Activated CD8-positive, alpha-beta memory T cell treated with anti-CD3 and anti-CD28 coated beads for 36 hours (primary cell): ENCODE measurements around the gene SKIL. TPM values are rescaled to one million over a fixed set of nuclear protein-coding genes. Genes with fewer than 3 reads are reported as not detected.

Experiments
- CTCF ChIA-PET: fragments of 350-600 bp; sonication (Branson Sonifier 250); formaldehyde crosslinking; loops from one replicate; lab custom pipeline; 2021; ENCODE audit warnings: antibody characterized with exemption; lab: Charles Lee
- POLR2A ChIA-PET: fragments of 350-600 bp; sonication (Branson Sonifier 250); formaldehyde crosslinking; loops from one replicate; lab custom pipeline; 2021; ENCODE audit warnings: antibody characterized with exemption; lab: Charles Lee
- total RNA-seq, 2 experiments: library from RNA; stranded (reverse); gene quantifications; one replicate each; pipeline ENCODE4 v1.2.3, GENCODE V29; 2021

The SKIL gene
- total RNA-seq, 2 experiments from 2014 or later: 21.0 to 22.3 TPM

DNA sequence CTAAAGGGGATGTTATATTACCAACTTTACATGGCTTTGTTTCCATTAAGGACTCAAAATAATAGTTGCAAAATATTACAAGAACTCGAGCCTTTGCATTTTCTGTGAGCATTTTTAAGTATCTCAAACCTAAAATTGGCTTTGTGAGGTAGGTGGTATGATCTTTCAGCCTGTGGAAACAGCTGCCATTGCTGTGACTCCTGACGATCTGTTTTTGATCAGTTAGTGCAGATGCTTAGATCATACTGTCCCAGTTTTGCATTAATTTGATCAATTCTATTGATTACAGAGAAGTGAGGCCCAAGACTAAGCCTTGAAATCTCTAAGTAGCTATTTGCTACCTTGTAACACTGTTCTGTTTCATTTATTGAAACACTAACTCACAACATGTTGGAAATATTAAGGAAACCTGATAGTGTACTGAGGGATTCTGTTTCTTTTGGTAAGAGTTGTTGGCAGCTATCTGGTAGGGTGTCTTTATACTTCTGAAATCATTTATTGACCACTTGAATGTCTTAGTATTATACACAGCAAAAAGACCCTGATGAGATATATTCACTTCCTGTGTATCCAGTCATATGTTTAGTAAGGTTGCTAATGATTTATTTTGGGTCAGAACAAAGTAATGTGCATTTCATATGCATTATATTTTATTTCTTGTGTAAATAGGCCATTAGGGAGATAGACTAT is 14.8 kb downstream of the SKIL start:
- ChIA-PET CTCF (interaction anchor here (1.1 kb wide), 1 partner anchor 15 kb away, joined by 3 read pairs; the partner anchor contains the start of gene SKIL), POLR2A (no interaction called here)

DNA sequence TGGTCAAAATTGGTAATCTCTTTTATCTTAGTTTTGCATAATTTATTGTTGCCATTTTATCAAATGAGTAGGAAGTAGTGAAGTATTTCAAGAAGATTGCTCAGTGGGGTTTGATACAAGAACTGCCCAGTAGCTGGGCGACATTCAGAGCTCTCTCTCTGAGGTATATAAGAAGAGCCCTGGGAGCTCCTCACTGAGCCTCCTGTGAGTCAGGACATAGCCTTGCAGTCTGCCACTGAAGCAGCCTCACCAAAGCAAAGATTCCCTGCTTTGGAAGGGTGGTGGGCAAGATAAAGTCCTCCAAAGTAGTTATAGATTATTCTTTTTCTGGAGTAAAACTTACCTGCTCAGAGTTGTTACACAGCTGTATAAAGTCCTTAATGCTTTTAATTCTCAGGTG is 26.1 kb downstream of the SKIL start:
- CTCF ChIA-PET: interaction anchor here (1.5 kb wide), 1 partner anchor 429 kb away, joined by 3 read pairs; no protein-coding TSS in a partner anchor
- POLR2A ChIA-PET: no interaction called here

DNA sequence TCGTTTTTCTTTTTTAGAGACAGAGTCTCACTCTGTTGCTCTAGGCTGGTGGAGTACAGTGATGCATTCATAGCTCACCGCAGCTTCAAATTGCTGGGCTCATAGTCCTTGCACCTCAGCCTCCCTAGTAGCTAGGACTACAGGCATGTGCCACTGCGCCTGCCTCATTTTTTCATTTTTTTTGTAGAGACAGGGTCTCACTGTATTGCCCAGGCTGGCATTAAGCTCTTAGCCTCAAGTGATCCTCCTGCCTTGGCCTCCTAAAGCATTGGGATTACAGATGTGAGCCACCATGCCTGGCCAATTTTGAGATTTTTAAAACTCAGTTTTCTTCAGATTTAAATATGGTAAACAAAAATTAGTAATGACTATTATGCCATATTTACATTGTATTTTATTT is 29.0 kb downstream of the SKIL start:
- CTCF ChIA-PET: no interaction called here

DNA sequence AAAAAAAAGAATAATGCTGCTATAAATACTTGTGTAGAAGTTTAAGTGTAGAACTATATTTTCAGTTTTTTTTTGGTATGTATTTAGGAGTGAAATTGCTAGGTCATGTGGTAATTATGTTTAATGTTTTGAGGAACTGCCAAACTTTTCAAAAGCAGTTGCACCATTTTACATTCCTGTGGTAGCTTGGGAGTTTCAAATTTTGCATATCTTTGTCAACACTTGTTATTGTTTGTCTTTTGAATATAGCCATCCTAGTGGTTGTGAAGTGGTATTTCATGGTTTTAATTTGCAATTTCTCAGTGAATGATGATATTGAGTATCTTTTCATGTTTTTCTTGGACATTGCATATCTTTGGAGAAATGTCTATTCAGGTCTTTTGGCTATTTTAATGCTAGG is 30.4 kb downstream of the SKIL start:
- ChIA-PET CTCF (interaction anchor here (0.7 to 0.8 kb wide), 2 partner anchors 11 to 474 kb away, joined by 3 read pairs; no protein-coding TSS in a partner anchor), POLR2A (no interaction called here)

More for the DNA sequence above, 29.0 kb downstream of the SKIL start:
- POLR2A ChIA-PET: no interaction called here

DNA sequence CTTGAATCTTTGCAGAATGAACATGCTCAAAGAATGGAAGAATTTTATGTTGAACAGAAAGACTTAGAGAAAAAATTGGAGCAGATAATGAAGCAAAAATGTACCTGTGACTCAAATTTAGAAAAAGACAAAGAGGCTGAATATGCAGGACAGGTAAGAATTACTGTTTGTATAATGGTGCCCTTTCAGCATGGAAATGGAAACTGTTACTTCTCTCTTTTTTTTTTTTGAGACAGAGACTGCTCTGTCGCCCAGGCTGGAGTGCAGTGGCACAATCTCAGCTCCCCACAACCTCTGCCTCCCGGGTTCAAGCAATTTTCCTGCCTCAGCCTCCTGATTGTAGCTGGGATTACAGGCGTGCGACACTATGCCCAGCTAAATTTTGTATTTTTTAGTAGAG is 33.6 kb downstream of the SKIL start:
- POLR2A ChIA-PET: no interaction called here
- CTCF ChIA-PET: interaction anchor here (1.0 kb wide), 1 partner anchor 203 kb away, joined by 5 read pairs; no protein-coding TSS in a partner anchor

DNA sequence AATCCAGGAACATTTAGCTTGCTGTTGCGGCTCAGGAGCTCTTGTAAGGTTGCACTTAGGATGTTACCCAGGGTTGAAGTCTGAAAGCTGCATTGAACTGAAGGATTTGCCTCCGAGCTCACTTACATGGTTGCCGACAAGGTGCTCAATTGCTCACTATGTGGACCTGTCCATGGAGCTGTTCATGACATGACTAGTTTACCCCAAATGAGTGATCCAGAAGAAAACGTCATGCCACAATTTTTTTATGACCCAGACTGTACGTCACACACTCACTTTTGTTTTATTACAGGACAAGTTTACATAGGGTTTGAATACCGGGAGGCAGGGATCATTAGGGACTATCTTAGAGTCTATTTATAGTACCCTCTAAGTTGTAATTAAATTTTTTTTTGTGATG is 40.2 kb downstream of the SKIL start:
- ChIA-PET POLR2A (interaction anchor here (0.7 kb wide), 1 partner anchor 175 kb away, joined by 10 read pairs; no protein-coding TSS in a partner anchor), CTCF (interaction anchor here (1.1 kb wide), 1 partner anchor 41 kb away, joined by 3 read pairs; no protein-coding TSS in a partner anchor)

DNA sequence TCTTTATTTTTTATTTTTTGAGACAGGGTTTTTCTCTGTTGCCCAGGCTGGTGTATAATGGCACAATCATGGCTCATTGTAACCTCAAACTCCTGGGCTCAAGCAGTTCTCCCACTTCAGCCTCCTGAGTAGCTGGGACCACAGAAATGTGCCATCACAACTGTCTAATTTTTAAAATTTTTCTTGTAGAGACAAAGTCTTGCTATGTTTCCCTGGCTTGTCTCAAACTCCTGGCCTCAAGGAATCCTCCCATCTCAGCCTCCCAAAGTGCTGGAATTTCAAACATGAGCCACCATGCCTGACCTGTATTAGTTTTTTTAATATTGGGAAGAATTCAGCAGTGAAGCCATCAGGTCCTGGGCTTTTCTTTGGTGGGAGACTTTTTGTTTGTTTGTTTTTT is 47.6 kb downstream of the SKIL start:
- CTCF ChIA-PET: no interaction called here
- POLR2A ChIA-PET: no interaction called here

DNA sequence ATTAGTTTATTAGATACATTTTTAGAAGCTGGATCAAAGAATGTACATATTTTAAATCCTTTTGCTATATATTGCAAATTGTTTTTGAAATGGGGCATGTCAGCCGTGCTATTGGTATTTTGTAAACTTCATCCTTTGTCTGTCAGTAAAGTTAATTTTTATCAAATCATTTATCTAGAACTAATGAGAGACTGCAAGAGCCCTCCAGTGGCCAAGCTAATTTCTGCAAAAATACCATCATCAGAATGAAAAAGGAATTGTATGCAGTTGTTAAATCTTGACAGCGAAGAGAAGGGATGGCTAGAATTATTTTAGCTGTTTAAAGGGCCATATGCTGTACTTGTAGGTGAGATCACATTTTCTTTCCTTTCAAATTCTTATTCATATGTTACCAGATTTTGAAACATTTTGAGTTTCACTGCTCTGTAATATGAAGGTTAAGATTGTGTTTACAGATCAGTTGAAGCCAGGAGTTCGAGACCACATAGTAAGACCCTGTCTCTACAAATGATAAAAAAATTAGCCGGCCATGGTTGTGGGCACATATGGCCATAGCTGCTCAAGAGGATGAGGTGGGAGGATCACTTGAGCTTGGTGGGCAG is 53.0 kb downstream of the SKIL start:
- CTCF ChIA-PET: interaction anchor here (5.3 kb wide), 1 partner anchor 401 kb away, joined by 50 read pairs; no protein-coding TSS in a partner anchor
- POLR2A ChIA-PET: no interaction called here

DNA sequence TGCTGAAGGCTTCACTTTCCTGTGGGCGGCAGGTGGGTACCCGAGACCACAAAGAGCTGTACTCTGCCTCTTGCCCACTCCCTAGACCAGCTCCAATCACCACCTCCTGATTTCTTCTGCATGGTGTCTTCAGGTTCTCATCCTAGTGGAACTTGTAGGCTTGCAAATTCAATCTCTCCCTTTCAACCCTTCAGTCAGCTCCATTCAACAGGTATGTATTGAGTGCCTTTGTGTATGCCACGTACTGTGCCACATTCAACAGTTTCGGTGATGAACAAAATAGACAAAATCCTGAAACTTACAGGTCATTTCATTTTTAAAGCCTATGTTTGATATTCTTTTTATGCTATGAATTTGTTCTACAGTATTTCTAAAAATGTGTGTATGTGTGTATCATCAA is 55.8 kb downstream of the SKIL start:
- POLR2A ChIA-PET: no interaction called here
- CTCF ChIA-PET: interaction anchor here (0.6 to 5.3 kb wide), 10 partner anchors 10 to 402 kb away, joined by 3 to 50 read pairs (median 4); no protein-coding TSS in a partner anchor

DNA sequence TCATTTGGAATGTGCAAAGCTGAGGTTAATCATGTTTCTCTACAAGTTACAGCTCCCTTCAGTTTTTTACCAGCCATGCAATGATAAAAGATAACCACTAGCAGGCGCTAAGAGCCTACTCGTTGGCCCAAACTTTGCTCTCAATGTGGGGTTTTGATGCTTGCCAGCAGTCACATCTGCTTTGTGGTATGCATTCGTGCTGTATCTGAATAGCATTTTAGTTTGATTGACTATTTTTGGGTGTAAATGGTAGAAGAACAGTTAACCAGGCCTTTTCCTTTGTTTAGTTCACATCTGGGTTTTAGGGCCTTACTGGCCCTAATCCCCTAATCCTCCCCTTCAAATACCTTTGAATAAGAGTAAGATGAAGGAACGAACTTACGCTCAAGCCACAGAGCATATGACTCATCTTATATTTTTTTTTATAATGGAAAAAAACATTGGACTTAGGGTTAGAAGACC is 56.7 kb downstream of the SKIL start:
- ChIA-PET POLR2A (no interaction called here), CTCF (interaction anchor here (0.6 to 5.3 kb wide), 10 partner anchors 11 to 401 kb away, joined by 3 to 50 read pairs (median 4); no protein-coding TSS in a partner anchor)

DNA sequence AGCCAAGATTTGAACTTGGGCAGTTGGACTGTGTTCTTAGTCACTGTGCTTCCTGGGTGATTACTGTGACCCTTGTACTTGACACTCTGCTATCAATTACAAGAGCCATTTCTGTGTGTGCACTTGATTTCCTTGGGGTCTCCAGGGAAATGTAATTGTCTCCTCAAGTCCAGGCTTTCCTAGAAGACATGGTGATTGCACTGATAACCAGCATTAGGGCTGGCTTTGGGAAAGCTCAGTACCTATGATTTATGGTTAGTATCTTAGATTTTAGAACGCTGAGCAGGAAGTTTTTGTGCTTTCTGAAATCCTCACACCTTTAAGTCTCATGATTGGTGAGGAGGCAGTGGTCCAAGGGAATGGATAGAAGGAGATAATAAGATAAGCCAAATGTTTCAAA is 59.6 kb downstream of the SKIL start:
- POLR2A ChIA-PET: no interaction called here
- CTCF ChIA-PET: no interaction called here

DNA sequence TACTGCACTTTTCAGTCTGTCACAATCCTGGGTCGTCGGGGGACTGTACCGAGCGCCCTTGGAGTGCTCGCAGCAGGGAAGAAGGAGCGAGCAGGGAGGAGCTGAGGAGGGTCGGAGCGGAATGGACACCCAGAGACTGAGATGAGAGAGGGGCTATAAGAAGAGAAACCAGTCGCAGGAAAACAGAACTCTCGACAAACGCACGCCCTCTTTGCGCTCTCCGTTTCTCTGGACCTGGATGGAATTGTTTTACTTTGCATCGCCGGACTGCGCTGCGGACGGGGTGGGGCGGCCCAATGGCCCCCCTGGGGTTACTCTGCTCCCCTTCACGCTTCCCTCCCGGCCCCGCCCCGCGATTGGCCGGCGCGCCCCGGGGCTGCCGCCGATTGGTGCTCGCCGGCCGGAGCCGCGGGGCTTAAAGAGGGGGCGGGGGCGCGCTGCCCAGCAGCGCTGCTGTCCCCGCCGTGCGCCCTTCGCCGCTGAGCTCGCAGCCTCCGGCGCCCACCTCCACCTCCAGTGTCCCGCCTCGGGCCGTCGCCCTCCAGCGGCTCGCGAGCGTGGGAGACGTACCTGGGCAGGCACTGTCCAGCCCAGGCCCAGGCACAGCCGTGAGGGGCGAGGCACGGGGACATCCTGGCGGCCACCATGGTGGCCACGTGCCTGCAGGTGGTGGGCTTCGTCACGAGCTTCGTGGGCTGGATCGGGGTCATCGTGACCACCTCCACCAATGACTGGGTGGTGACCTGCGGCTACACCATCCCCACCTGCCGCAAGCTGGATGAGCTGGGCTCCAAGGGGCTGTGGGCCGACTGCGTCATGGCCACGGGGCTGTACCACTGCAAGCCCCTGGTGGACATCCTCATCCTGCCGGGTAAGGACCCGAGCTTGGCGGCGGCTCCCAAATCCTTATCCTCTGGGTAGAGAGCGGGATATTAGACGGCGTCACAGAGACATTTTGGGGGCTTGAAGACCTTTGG is 61.2 kb downstream of the SKIL start, which contains the start of gene CLDN11:
TSS of gene CLDN11 (plus strand) at position 447 of the 977 bp plus-strand sequence. CDS start at position 646, 199 bp downstream.
- ChIA-PET CTCF (interaction anchor here (0.7 to 0.8 kb wide), 3 partner anchors 45 to 398 kb away, joined by 3 read pairs; no protein-coding TSS in a partner anchor), POLR2A (no interaction called here)

DNA sequence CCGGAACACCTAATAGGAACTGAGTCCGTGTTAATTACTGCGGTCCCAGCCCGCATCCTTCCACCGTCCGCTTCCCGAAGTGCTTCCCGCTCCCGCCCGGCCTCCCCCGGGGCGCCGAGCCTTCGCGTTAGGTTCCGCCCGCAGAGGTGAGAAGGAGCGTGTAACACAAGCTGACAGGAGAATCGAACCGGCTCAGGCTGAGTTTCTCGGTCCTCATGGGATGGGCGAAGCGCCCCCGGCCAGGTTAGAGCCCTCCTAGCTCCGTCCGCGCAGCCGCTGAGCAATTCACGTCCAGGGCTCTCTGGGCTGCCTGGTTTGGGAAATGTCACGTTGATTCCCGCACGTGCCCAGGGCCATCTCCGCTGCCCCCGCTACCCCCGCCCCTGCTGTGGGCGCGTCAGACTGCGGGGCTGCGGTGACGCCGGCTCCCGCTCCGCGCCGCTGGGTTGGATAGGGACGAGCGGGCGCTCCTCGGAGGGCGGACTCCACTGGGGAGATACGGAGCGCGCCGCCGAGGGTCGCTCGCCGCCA is 62.1 kb downstream of the SKIL start:
- POLR2A ChIA-PET: no interaction called here
- CTCF ChIA-PET: interaction anchor here (0.7 kb wide), 1 partner anchor 399 kb away, joined by 3 read pairs; no protein-coding TSS in a partner anchor

DNA sequence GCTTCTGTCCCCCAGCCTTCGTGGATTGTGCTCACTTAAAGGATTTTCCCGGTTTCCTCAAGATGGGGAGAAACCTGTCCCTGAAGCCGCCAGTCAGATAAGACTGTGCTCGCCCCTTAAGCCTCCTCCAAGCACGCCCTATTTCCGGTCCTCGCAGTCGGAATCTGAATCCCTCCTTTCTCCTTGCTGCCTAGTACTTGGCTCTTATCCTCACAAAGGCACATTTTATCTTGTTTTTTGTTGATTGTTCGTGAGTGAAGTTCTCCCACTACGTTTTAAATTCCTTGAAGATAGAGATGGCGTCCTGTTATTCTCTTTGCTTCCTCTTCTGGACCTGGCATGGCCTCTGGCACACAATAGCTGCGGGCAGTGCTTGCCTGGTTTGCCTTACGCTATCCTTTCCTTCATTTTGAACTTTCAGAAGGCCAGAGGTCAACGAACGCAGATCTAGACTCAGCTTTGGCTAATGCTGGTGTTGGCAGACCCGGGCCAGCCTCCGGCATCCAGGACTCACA is 62.8 kb downstream of the SKIL start:
- POLR2A ChIA-PET: no interaction called here
- CTCF ChIA-PET: no interaction called here

DNA sequence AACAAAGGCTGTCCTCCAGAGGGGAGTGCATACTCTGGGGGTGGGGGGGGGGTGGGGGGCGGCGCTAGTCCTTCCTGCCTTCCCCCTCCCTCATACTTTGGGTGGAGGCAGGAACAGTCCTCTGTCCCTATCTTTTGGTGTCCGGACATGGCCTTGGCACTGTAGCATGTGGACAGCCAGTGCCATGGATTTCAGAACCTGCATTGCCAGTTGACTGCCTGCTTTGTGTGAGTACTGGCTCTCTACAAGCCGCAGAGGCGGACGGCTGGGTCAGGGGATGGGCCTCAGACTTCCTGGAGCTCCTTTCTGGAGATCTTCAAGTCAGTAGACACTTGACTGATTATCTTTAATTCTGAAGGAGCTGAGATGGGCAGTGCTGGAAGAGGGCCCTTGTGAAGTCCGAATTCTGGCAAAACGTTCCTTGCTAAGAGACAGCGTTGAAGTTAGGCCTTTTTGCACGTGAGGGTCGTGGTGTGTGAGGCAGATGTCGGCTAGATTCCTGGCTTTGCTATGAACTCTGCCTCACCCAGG is 63.7 kb downstream of the SKIL start:
- CTCF ChIA-PET: no interaction called here

DNA sequence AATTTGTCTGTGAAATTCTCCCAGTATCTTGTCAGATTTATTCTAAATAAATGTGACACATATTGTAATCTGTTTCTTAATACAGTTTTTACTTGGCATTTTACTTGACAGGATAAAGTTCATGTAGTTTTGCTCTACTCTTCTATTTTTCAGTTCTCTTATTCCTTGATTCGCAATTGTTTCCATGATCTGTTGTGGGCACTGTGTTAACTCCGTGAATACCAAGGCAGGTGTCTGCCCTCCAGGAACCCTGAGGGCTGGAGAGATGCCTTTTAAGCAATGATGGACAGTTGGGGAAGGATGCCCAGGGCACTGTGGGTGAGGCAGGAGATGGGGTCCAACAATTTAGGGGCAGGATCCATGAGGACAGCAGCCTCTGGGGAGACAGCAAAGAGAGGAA is 64.2 kb downstream of the SKIL start:
- ChIA-PET POLR2A (no interaction called here), CTCF (no interaction called here)

More for the DNA sequence above, 63.7 kb downstream of the SKIL start:
- POLR2A ChIA-PET: no interaction called here

DNA sequence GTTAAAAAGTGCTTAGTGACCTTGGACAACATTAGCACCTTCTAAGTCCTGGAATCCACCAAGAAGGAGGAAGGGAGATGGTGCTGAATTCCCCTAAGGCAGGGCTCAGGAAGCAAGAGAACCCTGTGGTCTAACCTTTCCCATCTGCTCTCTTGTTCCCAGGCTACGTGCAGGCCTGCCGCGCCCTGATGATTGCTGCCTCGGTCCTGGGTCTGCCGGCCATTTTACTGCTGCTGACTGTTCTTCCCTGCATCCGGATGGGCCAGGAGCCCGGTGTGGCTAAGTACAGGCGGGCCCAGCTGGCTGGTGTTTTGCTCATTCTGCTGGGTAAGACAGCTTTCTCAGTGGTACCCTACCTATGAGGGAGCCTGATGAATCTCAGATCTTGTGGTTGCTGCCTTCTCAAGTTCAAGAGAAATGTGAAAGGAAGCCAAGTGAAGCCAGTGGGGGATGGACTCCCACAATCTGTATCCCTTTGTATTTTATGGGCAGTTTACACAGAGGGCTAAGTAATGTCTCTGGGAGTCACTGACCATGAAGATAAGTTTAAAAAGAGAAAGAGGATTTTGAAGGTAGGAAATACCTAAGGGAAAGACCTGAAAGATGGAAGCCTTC is 65.6 kb downstream of the SKIL start:
- CTCF ChIA-PET: no interaction called here
- POLR2A ChIA-PET: no interaction called here

DNA sequence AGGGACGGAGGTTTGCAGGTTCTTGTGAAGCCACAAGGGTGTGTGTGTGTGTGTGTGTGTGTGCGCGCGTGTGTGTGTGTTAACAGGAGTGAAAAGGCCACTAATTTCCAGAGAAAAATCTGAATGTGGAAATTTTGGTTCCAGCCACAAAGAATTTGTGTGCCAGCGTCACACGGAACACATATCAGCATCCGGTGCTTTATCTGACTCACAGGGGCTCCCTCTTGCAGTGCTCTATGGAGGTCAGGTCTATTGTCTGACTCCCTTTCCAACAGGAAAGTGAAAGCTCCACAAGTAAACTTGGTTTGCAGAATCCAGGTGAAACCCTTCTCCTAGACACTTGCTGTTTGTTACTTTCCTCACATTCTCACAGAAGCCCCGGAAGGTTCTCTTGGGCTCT is 67.4 kb downstream of the SKIL start:
- POLR2A ChIA-PET: no interaction called here

More for the DNA sequence above, 67.4 kb downstream of the SKIL start:
- CTCF ChIA-PET: interaction anchor here (0.9 kb wide), 1 partner anchor 11 kb away, joined by 5 read pairs; no protein-coding TSS in a partner anchor
